K562 (cell line): ENCODE measurements around the gene POMT2. TPM values are rescaled to one million over a fixed set of nuclear protein-coding genes. Genes with fewer than 3 reads are reported as not detected.

ENCODE experiments used
- ARNT ChIP-seq, 2 experiments: fragments of 450-650 bp; IDR thresholded peaks; 2 replicates each; pipeline ENCODE4 v1.6.1; 2016; ENCODE audit warnings: mild to moderate bottlenecking in 1 of 2
- HBP1 ChIP-seq: fragments of 450-650 bp; formaldehyde crosslinking; IDR thresholded peaks from 2 replicates; pipeline ENCODE4 v1.4.0; 2022; ENCODE audit warnings: missing genetic modification characterization
- HNRNPLL ChIP-seq: fragments of 200-400 bp; formaldehyde crosslinking; IDR thresholded peaks from 2 replicates; pipeline ENCODE4 v1.6.1; 2017; ENCODE audit warnings: low read length, low read depth, mild to moderate bottlenecking; ENCODE audit not compliant: poor library complexity, severe bottlenecking
- L3MBTL2 ChIP-seq: fragments of 450-650 bp; IDR thresholded peaks from 2 replicates; pipeline ENCODE4 v1.6.1; 2016; ENCODE audit warnings: mild to moderate bottlenecking, moderate library complexity
- MED1 ChIP-seq: sonication (generic); formaldehyde crosslinking; IDR thresholded peaks from 2 replicates; pipeline ENCODE4 v1.8.1; 2023; ENCODE audit warnings: missing genetic modification reagents, borderline replicate concordance
- MEIS2 ChIP-seq: fragments of 450-650 bp; IDR thresholded peaks from 2 replicates; pipeline ENCODE4 v1.6.1; 2014; ENCODE audit warnings: mild to moderate bottlenecking; ENCODE audit not compliant: partially characterized antibody
- MTA2 ChIP-seq: fragments of 450-650 bp; IDR thresholded peaks from 2 replicates; pipeline ENCODE4 v1.6.1; 2016; ENCODE audit warnings: low read depth
- MYBL2 ChIP-seq, 2 experiments: fragments of 450-650 bp in 1 of 2; sonication (generic) in 1 of 2; formaldehyde crosslinking in 1 of 2; IDR thresholded peaks; 2 replicates each; pipeline versions ENCODE4 v1.6.1 to v1.8.1; 2017 to 2022; ENCODE audit warnings: borderline replicate concordance in 1 of 2, inconsistent platforms in 1 of 2, low read depth in 1 of 2, mild to moderate bottlenecking in 1 of 2, missing genetic modification reagents in 1 of 2, moderate library complexity in 1 of 2
- NBN ChIP-seq: fragments of 450-650 bp; IDR thresholded peaks from 2 replicates; pipeline ENCODE4 v1.6.1; 2016; ENCODE audit warnings: low read depth, mild to moderate bottlenecking
- NR2C1 ChIP-seq, 2 experiments: fragments of 450-650 bp; IDR thresholded peaks; 2 replicates each; pipeline ENCODE4 v1.6.1; 2017; ENCODE audit warnings: mild to moderate bottlenecking in 2 of 2, antibody characterized with exemption in 1 of 2, inconsistent platforms in 1 of 2, missing compliant biosample characterization in 1 of 2, missing genetic modification characterization in 1 of 2
- NR4A1 ChIP-seq, 2 experiments: fragments of 250-450 bp in 1 of 2; fragments of 450-650 bp in 1 of 2; sonication (Bioruptor Pico) in 1 of 2; IDR thresholded peaks; 2 replicates each; pipeline versions ENCODE4 v1.4.0 to v1.6.1; 2016 to 2020; ENCODE audit warnings: mild to moderate bottlenecking in 2 of 2, missing compliant biosample characterization in 1 of 2, missing genetic modification characterization in 1 of 2, moderate library complexity in 1 of 2
- RBBP5 ChIP-seq: fragments of 200-600 bp; sonication (generic); IDR thresholded peaks from 2 replicates; pipeline ENCODE4 v1.6.1; 2012; ENCODE audit warnings: borderline replicate concordance, mild to moderate bottlenecking, low read length, control low read depth, inconsistent platforms; ENCODE audit not compliant: insufficient read depth, poor library complexity, severe bottlenecking
- ZNF165 ChIP-seq: fragments of 250-450 bp; sonication (Bioruptor Pico); IDR thresholded peaks from 2 replicates; pipeline ENCODE4 v1.4.0; 2020; ENCODE audit warnings: borderline replicate concordance
- ZNF507 ChIP-seq: conservative IDR thresholded peaks from 2 replicates; pipeline ENCODE4 v1.6.1; 2017; ENCODE audit warnings: missing genetic modification characterization, missing compliant biosample characterization
- ZNF518B ChIP-seq: fragments of 250-450 bp; sonication (Bioruptor Pico); IDR thresholded peaks from 2 replicates; pipeline ENCODE4 v1.5.0; 2021; ENCODE audit warnings: mild to moderate bottlenecking, moderate library complexity
- ZNF57 ChIP-seq: fragments of 450-650 bp; formaldehyde crosslinking; IDR thresholded peaks from 2 replicates; pipeline ENCODE4 v1.4.0; 2020; ENCODE audit warnings: mild to moderate bottlenecking, moderate library complexity
- ZNF79 ChIP-seq: fragments of 250-450 bp; sonication (Bioruptor Pico); IDR thresholded peaks from 2 replicates; pipeline ENCODE4 v1.4.0; 2020; ENCODE audit warnings: low read depth, mild to moderate bottlenecking, moderate library complexity
- polyA plus RNA-seq, 8 experiments: library from polyadenylated mRNA; depleted of rRNA in 4 of 8; stranded (reverse) in 5 of 8; unstranded in 3 of 8; fragments of >200 nt; fragmentation: Nextera tagmentation in 2 of 8; fragmentation: Illumina TruSeq in 1 of 8; extraction: Ambion mirVana in 2 of 8; extraction: Trizol in 1 of 8; gene quantifications; 2 replicates each; pipeline versions ENCODE4 v1.2.1 to v1.2.3, GENCODE V29; 2011 to 2014; ENCODE audit warnings: inconsistent platforms in 1 of 8, missing spikeins in 1 of 8
- total RNA-seq, 7 experiments: library from RNA; depleted of rRNA in 6 of 7; stranded (reverse); fragments of >200 nt in 6 of 7; fragmentation: Illumina TruSeq in 2 of 7; extraction: Trizol in 2 of 7; gene quantifications; 2 replicates each; pipeline versions ENCODE4 v1.2.1 to v1.2.3, GENCODE V29; 2011 to 2021; ENCODE audit warnings: low replicate concordance in 1 of 7
- TF ChIP-seq, protein P1 (sequence below): sonication (generic); formaldehyde crosslinking; IDR thresholded peaks from 2 replicates; pipeline ENCODE4 v1.8.0; 2022; ENCODE audit warnings: mild to moderate bottlenecking, low read depth, missing genetic modification reagents
- TF ChIP-seq, protein P2 (sequence below): fragments of 450-650 bp; IDR thresholded peaks from 2 replicates; pipeline ENCODE4 v1.6.1; 2014; ENCODE audit warnings: low read depth, mild to moderate bottlenecking, moderate library complexity, borderline replicate concordance

Gene POMT2
- total and polyA plus RNA-seq, 9 of the 15 experiments (the other 6 are each of a cell fraction or from before 2014, with no cell fraction given), result 0.39 to 16.6 (median 7.8) TPM

GRCh38 chr14:77320238-77320935 lies at the start of gene POMT2 (continued):
- TF ChIP-seq L3MBTL2 (peak; percentile 68), NR4A1 (CRISPR knock-in tag; IDR thresholded peaks at IDR 0.05) (no peak), NR4A1 (tag; IDR thresholded peaks at IDR 0.05) (no peak), NBN (no peak), ZNF507 (tag) (no peak), ARNT (IDR thresholded peaks at IDR 0.05) (no peak), ZNF57 (CRISPR knock-in tag) (no peak), ZNF165 (CRISPR knock-in tag) (no peak), MYBL2 (IDR thresholded peaks at IDR 0.05; ENCODE audit: low read depth) (no peak), MYBL2 (CRISPR knock-in tag; IDR thresholded peaks at IDR 0.05; ENCODE audit: borderline replicate concordance) (no peak), ZNF518B (CRISPR knock-in tag) (no peak), HNRNPLL (no peak), NR2C1 (IDR thresholded peaks at IDR 0.05) (no peak), NR2C1 (tag; IDR thresholded peaks at IDR 0.05) (no peak), ZNF79 (CRISPR knock-in tag) (no peak), MED1 (CRISPR knock-in tag) (no peak), RBBP5 (peak; percentile 72), MTA2 (no peak), MEIS2 (peak; percentile 73), HBP1 (CRISPR knock-in tag) (no peak)
- TF ChIP-seq, protein P1, sequence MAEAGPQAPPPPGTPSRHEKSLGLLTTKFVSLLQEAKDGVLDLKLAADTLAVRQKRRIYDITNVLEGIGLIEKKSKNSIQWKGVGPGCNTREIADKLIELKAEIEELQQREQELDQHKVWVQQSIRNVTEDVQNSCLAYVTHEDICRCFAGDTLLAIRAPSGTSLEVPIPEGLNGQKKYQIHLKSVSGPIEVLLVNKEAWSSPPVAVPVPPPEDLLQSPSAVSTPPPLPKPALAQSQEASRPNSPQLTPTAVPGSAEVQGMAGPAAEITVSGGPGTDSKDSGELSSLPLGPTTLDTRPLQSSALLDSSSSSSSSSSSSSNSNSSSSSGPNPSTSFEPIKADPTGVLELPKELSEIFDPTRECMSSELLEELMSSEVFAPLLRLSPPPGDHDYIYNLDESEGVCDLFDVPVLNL (CRISPR knock-in tag), result 0 out of 2 replicates have a peak, but pooled peaks have one; percentile 33
- TF ChIP-seq, protein P2, sequence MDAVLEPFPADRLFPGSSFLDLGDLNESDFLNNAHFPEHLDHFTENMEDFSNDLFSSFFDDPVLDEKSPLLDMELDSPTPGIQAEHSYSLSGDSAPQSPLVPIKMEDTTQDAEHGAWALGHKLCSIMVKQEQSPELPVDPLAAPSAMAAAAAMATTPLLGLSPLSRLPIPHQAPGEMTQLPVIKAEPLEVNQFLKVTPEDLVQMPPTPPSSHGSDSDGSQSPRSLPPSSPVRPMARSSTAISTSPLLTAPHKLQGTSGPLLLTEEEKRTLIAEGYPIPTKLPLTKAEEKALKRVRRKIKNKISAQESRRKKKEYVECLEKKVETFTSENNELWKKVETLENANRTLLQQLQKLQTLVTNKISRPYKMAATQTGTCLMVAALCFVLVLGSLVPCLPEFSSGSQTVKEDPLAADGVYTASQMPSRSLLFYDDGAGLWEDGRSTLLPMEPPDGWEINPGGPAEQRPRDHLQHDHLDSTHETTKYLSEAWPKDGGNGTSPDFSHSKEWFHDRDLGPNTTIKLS, result 0 out of 2 replicates have a peak, but pooled peaks have one; percentile 24
